Ammon's horn (tissue), 1 donor: ENCODE measurements around the gene CEP128.

Experiments used
- DNase-seq: peaks from one replicate; pipeline ENCODE4 v3.0.0-alpha.2; 2016; ENCODE audit warnings: low spot score

The CEP128 gene

GRCh38 chr14:80901260-80901659 is 40.3 kb downstream of the CEP128 start:
- DNase-seq: no peak

GRCh38 chr14:80872645-80873044 is 68.9 kb downstream of the CEP128 start:
- no peak for DNase-seq

GRCh38 chr14:80868260-80868659 is 73.3 kb downstream of the CEP128 start:
- no peak for DNase-seq

GRCh38 chr14:80867798-80868197 is 73.7 kb downstream of the CEP128 start:
- DNase-seq: no peak

GRCh38 chr14:80867091-80867490 is 74.4 kb downstream of the CEP128 start:
- DNase-seq: no peak

GRCh38 chr14:80865565-80865964 is 76.0 kb downstream of the CEP128 start:
- DNase-seq: no peak

- no peak for DNase-seq
Measured at GRCh38 chr14:80862983-80863382, 78.6 kb downstream of the CEP128 start.

GRCh38 chr14:80862541-80862940 is 79.0 kb downstream of the CEP128 start:
- no peak for DNase-seq

GRCh38 chr14:80850197-80850814 is 91.2 kb downstream of the CEP128 start:
- DNase-seq: peak; percentile 40

GRCh38 chr14:80847070-80847469 is 94.5 kb downstream of the CEP128 start:
- no peak for DNase-seq

GRCh38 chr14:80845856-80846255 is 95.7 kb downstream of the CEP128 start:
- no peak for DNase-seq

GRCh38 chr14:80844872-80845271 is 96.7 kb downstream of the CEP128 start:
- DNase-seq: no peak

GRCh38 chr14:80839743-80840142 is 101.8 kb downstream of the CEP128 start:
- DNase-seq: no peak

- no peak for DNase-seq
Measured at GRCh38 chr14:80809663-80810062, 131.9 kb downstream of the CEP128 start.

GRCh38 chr14:80805136-80805535 is 136.4 kb downstream of the CEP128 start:
- DNase-seq: no peak

GRCh38 chr14:80798878-80799277 is 142.7 kb downstream of the CEP128 start:
- DNase-seq: no peak

GRCh38 chr14:80798211-80798610 is 143.3 kb downstream of the CEP128 start:
- no peak for DNase-seq

GRCh38 chr14:80792771-80793170 is 148.8 kb downstream of the CEP128 start:
- no peak for DNase-seq

- DNase-seq: no peak
Measured at GRCh38 chr14:80787876-80788275, 153.7 kb downstream of the CEP128 start.

GRCh38 chr14:80784820-80785219 is 156.7 kb downstream of the CEP128 start:
- DNase-seq: peak; percentile 59

GRCh38 chr14:80781972-80782367 is 159.6 kb downstream of the CEP128 start:
- no peak for DNase-seq

- no peak for DNase-seq
Measured at GRCh38 chr14:80780500-80780899, 161.0 kb downstream of the CEP128 start.

GRCh38 chr14:80776657-80777056 is 164.9 kb downstream of the CEP128 start:
- DNase-seq: no peak

GRCh38 chr14:80776186-80776585 is 165.4 kb downstream of the CEP128 start:
- no peak for DNase-seq

GRCh38 chr14:80772504-80772903 is 169.0 kb downstream of the CEP128 start:
- DNase-seq: no peak
